ENCODE results near the gene HS3ST1.

The HS3ST1 gene

DNA sequence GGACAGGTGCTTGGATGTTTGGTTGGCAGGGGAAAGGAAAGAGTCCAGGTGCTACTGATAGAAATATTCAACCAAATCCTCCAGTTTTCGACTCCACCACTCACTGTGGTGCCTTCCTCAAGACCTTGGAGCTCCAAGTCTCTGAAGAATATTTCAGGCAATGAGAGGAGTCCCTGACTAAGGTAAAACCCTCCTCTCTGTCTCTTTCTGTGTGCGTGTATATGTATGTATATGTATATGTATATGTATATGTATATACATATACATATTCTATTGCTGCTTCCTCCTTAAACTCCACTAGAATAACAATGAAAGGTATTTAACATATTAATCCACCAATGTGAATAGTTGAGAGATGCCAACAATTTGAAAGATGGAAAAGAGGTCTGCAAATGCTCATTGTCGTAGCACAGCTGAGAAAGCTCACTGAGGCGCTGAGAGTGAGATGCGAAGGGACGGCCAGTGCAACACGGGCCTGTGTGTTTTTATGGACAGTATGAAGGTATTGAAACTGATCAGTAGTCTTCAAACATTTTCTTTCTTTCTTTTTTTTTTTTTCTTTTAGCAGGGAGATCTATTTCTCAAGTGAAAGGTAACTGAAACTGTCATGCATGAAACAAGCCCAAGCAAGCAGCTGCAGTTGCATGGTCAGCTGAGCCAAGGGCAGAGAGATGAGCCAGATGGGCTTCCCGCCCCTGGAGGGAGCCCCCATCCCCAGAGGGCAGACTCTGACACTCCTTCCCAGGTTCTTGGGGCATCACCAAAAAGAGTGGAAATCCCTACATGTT, 41.1 kb upstream of the HS3ST1 start:
- TF ChIP-seq, protein P1, sequence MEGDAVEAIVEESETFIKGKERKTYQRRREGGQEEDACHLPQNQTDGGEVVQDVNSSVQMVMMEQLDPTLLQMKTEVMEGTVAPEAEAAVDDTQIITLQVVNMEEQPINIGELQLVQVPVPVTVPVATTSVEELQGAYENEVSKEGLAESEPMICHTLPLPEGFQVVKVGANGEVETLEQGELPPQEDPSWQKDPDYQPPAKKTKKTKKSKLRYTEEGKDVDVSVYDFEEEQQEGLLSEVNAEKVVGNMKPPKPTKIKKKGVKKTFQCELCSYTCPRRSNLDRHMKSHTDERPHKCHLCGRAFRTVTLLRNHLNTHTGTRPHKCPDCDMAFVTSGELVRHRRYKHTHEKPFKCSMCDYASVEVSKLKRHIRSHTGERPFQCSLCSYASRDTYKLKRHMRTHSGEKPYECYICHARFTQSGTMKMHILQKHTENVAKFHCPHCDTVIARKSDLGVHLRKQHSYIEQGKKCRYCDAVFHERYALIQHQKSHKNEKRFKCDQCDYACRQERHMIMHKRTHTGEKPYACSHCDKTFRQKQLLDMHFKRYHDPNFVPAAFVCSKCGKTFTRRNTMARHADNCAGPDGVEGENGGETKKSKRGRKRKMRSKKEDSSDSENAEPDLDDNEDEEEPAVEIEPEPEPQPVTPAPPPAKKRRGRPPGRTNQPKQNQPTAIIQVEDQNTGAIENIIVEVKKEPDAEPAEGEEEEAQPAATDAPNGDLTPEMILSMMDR (IDR thresholded peaks at IDR 0.05; ENCODE audit: insufficient read depth, low read depth, low read length, missing control alignments): no peak
- peak; percentile 69 for DNase-seq (ENCODE audit: low read depth)
- H3K4me3 ChIP-seq (ENCODE audit: low read length): no peak overlapping the region

DNA sequence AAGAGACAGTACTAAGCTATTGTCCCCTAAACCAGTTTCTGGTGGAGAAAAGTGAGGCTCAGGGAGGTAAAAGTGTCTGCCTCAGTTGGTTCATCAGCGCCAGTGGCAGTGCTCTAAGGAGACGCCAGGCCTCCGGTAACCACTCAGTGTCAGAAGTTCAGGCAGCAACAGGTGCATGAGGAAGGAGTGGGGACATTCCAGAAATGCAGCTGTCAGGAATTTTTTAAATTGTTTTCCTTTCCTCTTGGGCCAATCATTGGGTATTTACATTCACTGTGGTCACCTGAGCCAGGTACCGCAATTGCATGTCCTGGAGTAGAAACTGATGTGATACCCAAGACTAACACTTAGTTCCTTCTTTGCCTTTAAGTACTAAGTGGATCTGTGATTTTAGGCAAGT, 40.2 kb upstream of the HS3ST1 start:
- no peak for DNase-seq (ENCODE audit: low read depth)
- TF ChIP-seq, protein P1 (IDR thresholded peaks at IDR 0.05; ENCODE audit: insufficient read depth, low read depth, low read length, missing control alignments): no peak
- no peak overlapping the region for H3K4me3 ChIP-seq (ENCODE audit: low read length)

DNA sequence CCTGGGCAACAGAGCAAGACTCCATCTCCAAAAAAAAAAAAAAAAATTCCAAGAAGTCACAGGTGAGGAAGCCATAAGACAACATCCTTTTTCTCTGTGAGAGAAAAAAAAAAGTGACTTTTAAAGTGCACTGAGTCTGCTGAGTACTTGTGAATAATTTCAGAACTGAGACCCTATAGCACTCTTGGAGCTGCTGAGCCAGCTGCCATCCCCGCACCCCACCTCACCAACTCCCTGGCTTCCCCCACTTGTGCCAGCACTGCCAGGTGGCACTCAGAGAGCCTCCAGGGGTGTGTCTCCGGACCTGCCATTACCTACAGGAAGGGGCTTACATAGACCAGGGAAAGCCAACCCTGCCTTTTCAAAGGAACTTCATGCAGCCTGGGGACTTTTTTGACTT, 39.2 kb upstream of the HS3ST1 start:
- no peak overlapping the region for H3K4me3 ChIP-seq (ENCODE audit: low read length)
- DNase-seq (ENCODE audit: low read depth): no peak

DNA sequence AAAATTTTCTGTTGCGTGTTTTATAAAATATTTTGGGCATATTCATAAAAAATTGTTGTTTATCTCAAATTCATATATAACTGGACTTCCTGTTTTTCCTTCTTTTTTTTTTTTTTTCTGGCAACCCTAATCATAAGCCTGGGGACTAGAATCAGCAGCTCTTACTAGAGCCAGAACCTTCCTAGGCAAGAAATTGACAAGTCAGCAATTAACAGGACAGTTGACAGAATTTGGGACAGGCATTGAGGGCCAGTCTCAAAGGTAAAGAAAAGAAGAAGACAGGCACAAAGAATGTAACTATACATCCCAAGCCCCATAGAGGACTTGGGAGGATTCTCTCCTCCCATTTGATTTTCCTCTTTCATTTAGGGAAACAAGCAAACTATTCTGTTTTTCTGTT, 35.0 kb upstream of the HS3ST1 start:
- no peak for DNase-seq (ENCODE audit: low read depth)
- H3K4me3 ChIP-seq (ENCODE audit: low read length): no peak overlapping the region

More for the DNA sequence above, 39.2 kb upstream of the HS3ST1 start:
- TF ChIP-seq, protein P1 (IDR thresholded peaks at IDR 0.05; ENCODE audit: insufficient read depth, low read depth, low read length, missing control alignments): no peak

DNA sequence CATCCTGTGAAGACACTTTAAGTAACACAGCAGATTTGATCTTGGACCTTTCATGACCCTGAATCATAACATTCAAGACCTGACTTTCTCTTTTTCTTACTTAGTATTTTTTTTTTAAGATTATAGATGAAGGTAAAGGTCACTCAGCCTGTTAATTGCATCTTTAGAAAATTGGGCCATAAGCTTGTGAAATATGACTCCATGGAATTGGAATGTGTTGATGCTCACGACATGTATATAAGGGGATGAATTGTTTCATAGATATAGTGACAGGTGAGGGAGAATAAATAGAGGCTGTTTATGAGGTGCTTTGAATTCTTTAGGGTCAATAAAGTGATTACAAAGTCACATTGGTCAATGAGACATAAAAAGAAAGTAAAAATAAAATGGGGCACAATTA, 27.7 kb upstream of the HS3ST1 start:
- H3K4me3 ChIP-seq (ENCODE audit: low read length): no peak overlapping the region
- DNase-seq (ENCODE audit: low read depth): no peak

More for the DNA sequence above, 35.0 kb upstream of the HS3ST1 start:
- TF ChIP-seq, protein P1 (IDR thresholded peaks at IDR 0.05; ENCODE audit: insufficient read depth, low read depth, low read length, missing control alignments): no peak

DNA sequence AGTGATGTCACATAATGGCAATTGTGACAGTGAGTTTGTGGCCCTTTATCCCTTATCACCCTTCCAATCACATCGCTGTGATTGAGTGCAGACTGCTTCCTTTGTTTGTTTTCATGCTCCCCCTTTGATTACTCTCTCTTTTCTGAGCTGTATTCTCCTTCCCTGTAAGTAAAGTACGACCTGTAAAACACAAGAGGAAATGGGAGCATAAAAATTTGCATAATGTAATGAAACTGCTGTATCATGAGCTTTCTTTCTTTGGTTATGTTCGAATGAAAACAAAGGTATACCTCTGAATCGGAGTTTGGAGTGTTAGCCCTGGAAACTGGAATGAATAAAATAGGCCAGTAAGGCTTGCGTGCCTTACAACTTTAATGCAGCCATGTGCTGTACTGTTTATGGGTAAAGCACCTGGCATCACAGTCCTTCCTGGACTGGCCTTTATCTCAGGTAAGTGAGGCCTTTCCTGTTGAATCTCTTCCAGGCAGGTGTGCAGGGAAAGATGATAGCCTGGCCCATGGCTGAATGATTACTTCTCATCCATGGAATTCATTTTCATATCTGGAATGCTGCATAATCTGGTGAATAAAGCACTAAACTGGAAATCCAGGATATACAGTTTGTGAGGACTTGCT, 26.6 kb upstream of the HS3ST1 start:
- TF ChIP-seq, protein P1 (IDR thresholded peaks at IDR 0.05; ENCODE audit: insufficient read depth, low read depth, low read length, missing control alignments): no peak
- no peak overlapping the region for H3K4me3 ChIP-seq (ENCODE audit: low read length)

More for the DNA sequence above, 27.7 kb upstream of the HS3ST1 start:
- TF ChIP-seq, protein P1 (IDR thresholded peaks at IDR 0.05; ENCODE audit: insufficient read depth, low read depth, low read length, missing control alignments): no peak

More for the DNA sequence above, 26.6 kb upstream of the HS3ST1 start:
- DNase-seq (ENCODE audit: low read depth): no peak

Measured in epithelial cell of esophagus (primary cell).